ENCODE measurements around the gene KRTAP13-1.

- TF ChIP-seq EZH2 (IDR thresholded peaks at IDR 0.05; ENCODE audit: borderline replicate concordance, low read depth, low read length, poor library complexity, severe bottlenecking) (no peak), CTCF (conservative IDR thresholded peaks at IDR 0.05; ENCODE audit: low read depth, low read length) (no peak)
Measured at GRCh38 chr21:30437010-30437565, 41.3 kb downstream of the KRTAP13-1 start.

Data from A673 (cell line).